Measurements from ENCODE around the gene ITPA. TPM values are rescaled to one million over a fixed set of nuclear protein-coding genes. Genes with fewer than 3 reads are reported as not detected.

ITPA gene
- total RNA-seq, 3 donors from 2014 or later (not counting 1 experiment from before 2014, with no cell fraction given): 49.6 to 53.2 (median 50.2) TPM

DNA sequence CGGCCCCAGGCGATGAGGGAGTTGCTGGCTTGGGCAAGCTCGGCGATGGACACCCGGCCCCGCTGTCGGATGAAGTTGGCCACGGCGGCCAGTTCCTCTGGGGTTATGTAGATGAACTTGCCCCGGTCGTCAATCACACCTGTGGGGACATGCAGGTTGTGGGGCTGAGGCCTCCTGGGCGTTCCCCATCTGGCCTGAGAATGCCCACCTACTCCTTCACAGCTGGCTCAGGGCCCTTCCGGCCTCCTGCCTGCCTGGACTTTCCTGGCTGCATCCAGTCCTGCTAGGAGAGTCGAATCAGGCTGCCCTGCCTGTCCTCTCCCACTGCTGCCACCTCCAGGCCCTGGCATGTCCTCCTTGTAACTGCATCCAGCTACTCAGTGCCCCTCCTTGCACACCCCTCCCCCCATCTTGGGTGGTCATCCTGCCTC, 18.6 kb upstream of the ITPA start:
- no peak overlapping the region for H3K4me3 Mint-ChIP-seq
- no peaks in the 10 kb centered on the region for H3K9me3 Mint-ChIP-seq
- H3K27ac Mint-ChIP-seq: no peak overlapping the region
- Histone ChIP-seq H3K36me3 (ENCODE audit: control insufficient read depth, insufficient read depth, low read length) (peaks cover 60% of the 10 kb centered on the region), H3K4me1 (ENCODE audit: control insufficient read depth, insufficient read depth, low read length) (no peaks in the 10 kb centered on the region), H3K9me3 (ENCODE audit: control insufficient read depth, insufficient read depth, low read length) (no peaks in the 10 kb centered on the region), H3K27me3 (ENCODE audit: control insufficient read depth, insufficient read depth, low read length) (no peaks in the 10 kb centered on the region), H3K27ac (ENCODE audit: low read length) (no peak overlapping the region), H3K4me3 (ENCODE audit: low read length) (no peak overlapping the region)
- no peaks in the 10 kb centered on the region for H3K27me3 Mint-ChIP-seq (ENCODE audit: low read depth in 2 of 2)
- intact Hi-C loops (cut with micrococcal nuclease): no loop called here
- H3K4me1 Mint-ChIP-seq: peaks cover 0 to 4% of the 10 kb centered on the region in 2 donors
- no peaks in the 10 kb centered on the region for H3K36me3 Mint-ChIP-seq
- DNase-seq: no peak
- TF ChIP-seq, protein P1, sequence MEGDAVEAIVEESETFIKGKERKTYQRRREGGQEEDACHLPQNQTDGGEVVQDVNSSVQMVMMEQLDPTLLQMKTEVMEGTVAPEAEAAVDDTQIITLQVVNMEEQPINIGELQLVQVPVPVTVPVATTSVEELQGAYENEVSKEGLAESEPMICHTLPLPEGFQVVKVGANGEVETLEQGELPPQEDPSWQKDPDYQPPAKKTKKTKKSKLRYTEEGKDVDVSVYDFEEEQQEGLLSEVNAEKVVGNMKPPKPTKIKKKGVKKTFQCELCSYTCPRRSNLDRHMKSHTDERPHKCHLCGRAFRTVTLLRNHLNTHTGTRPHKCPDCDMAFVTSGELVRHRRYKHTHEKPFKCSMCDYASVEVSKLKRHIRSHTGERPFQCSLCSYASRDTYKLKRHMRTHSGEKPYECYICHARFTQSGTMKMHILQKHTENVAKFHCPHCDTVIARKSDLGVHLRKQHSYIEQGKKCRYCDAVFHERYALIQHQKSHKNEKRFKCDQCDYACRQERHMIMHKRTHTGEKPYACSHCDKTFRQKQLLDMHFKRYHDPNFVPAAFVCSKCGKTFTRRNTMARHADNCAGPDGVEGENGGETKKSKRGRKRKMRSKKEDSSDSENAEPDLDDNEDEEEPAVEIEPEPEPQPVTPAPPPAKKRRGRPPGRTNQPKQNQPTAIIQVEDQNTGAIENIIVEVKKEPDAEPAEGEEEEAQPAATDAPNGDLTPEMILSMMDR (IDR thresholded peaks at IDR 0.05): no peak
- WGBS (ENCODE audit: insufficient coverage): 96% methylated on average over 14 of the region's 14 CpGs
- ATAC-seq: no peak

DNA sequence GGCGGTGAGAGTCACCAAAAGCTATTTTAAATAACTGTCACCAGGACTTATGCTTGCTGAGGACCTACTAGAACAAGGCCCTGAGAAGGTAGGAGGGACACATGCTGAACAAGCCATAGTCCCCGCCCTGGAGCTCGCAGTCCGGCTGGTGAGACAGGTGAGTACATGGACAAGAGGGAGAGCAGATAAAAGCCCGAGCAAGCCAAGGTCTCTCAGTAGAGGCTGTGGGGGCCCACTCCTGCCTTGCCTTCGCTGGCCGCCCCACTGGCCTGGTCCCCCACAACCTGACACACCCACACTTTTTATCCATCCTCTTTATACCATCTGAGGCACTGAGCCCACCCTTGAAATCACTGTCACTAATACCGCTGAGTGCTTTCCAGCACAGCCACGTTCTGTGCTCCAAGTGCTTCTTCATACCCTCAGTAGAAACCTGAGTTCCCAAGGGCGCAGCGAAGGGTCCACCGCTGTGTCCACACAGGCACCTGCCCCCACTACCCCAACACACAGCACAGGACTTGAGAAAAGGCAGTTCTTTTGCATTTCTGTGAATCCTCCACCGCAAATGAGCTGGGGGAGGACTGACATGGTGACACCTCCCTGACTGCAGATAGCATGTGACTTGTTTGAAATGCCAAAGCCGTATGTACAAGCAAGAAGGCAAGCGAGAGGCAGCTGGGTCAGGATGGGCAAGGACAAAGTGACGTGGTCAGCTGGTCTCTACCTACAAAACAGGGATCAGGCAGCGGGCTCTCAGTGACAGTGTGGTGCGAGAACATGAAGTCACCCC, 16.9 kb upstream of the ITPA start:
- Mint-ChIP-seq H3K36me3 (no peaks in the 10 kb centered on the region), H3K27me3 (ENCODE audit: low read depth in 2 of 2) (no peaks in the 10 kb centered on the region), H3K9me3 (no peaks in the 10 kb centered on the region), H3K4me1 (peaks cover 0 to 9% of the 10 kb centered on the region in 2 donors), H3K27ac (no peak overlapping the region), H3K4me3 (no peak overlapping the region)
- intact Hi-C loops (cut with micrococcal nuclease): no loop called here
- H3K4me3 ChIP-seq (ENCODE audit: low read length): no peak overlapping the region
- H3K27ac ChIP-seq (ENCODE audit: low read length): no peak overlapping the region
- no peaks in the 10 kb centered on the region for H3K9me3 ChIP-seq (ENCODE audit: control insufficient read depth, insufficient read depth, low read length)
- no peaks in the 10 kb centered on the region for H3K27me3 ChIP-seq (ENCODE audit: control insufficient read depth, insufficient read depth, low read length)
- H3K4me1 ChIP-seq (ENCODE audit: control insufficient read depth, insufficient read depth, low read length): no peaks in the 10 kb centered on the region
- peaks cover 68% of the 10 kb centered on the region for H3K36me3 ChIP-seq (ENCODE audit: control insufficient read depth, insufficient read depth, low read length)
- WGBS (ENCODE audit: insufficient coverage): 96% methylated on average over 18 of the region's 18 CpGs
- ATAC-seq (no peak), DNase-seq (no peak)
- TF ChIP-seq, protein P1 (IDR thresholded peaks at IDR 0.05): no peak

DNA sequence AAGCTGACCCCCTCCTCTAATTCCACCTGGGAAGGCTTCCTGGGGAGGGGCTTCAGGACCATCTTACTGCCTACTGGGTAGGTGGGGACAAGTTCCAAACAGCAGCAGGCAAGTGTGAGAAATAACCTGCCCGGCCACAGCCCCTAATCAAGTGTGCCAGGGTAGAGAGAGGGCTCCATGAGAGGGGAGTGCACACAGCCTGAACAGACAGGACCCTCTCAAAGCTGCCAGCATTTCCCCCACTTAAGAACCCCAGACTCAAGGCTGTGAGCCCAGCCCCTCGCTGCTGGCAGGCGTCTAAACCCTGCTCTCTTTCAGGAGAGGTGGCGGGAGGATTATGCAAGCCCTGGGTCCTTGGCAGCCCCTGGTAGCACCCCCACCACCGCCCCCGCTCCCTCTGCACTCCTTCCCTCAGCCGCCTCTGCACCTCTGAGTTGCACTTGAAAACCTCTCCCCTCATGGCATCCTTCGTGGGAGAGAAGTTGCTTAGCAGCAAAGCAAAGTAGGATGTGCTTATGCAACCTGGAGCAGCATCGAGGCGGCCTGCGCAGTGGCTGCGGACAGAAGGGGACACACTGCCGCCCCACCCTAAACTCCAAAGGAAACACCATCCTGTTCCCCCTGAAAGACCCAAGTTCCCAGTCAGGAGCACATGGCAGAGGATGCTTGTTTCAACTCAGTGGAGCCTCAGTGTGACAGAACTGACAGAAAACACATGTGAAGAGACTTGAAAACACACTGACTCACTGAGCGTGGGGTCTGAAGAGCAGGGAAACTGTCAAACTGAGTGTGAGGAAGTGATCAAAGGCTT, 15.3 kb upstream of the ITPA start:
- no peaks in the 10 kb centered on the region for H3K36me3 Mint-ChIP-seq

More for the DNA sequence above, 15.3 kb upstream of the ITPA start:
- H3K27ac ChIP-seq (ENCODE audit: low read length): no peak overlapping the region
- ATAC-seq: no peak
- 97% methylated on average over 14 of the region's 14 CpGs for WGBS (ENCODE audit: insufficient coverage)
- TF ChIP-seq, protein P1 (IDR thresholded peaks at IDR 0.05): no peak
- Mint-ChIP-seq H3K27ac (no peak overlapping the region), H3K4me1 (peaks cover 0 to 9% of the 10 kb centered on the region in 2 donors), H3K27me3 (ENCODE audit: low read depth in 2 of 2) (no peaks in the 10 kb centered on the region), H3K4me3 (no peak overlapping the region), H3K9me3 (no peaks in the 10 kb centered on the region)
- H3K9me3 ChIP-seq (ENCODE audit: control insufficient read depth, insufficient read depth, low read length): no peaks in the 10 kb centered on the region
- H3K4me3 ChIP-seq (ENCODE audit: low read length): no peak overlapping the region
- H3K36me3 ChIP-seq (ENCODE audit: control insufficient read depth, insufficient read depth, low read length): peaks cover 72% of the 10 kb centered on the region
- intact Hi-C loops (cut with micrococcal nuclease): no loop called here
- no peaks in the 10 kb centered on the region for H3K4me1 ChIP-seq (ENCODE audit: control insufficient read depth, insufficient read depth, low read length)
- no peaks in the 10 kb centered on the region for H3K27me3 ChIP-seq (ENCODE audit: control insufficient read depth, insufficient read depth, low read length)
- no peak for DNase-seq
